ENCODE measurements around the gene GALR1. TPM values are rescaled to one million over a fixed set of nuclear protein-coding genes. Genes with fewer than 3 reads are reported as not detected.

Gene GALR1
- total RNA-seq, 1 donor from 2014 or later = 0.06 TPM

GRCh38 chr18:77210249-77210648 is 39.4 kb upstream of the GALR1 start:
- Histone ChIP-seq H3K4me1 (peaks cover 33% of the 10 kb centered on the region), H3K9me3 (no peaks in the 10 kb centered on the region), H3K27me3 (no peaks in the 10 kb centered on the region), H3K4me3 (no peak overlapping the region), H3K36me3 (no peaks in the 10 kb centered on the region), H3K27ac (no peak overlapping the region)
- DNase-seq (no peak), ATAC-seq (no peak)
- intact Hi-C loops (cut with DNase I) = loop anchor here (5.0 kb wide), 1 partner anchor 208 kb away; no protein-coding TSS in a partner anchor
- TF ChIP-seq, protein P1, sequence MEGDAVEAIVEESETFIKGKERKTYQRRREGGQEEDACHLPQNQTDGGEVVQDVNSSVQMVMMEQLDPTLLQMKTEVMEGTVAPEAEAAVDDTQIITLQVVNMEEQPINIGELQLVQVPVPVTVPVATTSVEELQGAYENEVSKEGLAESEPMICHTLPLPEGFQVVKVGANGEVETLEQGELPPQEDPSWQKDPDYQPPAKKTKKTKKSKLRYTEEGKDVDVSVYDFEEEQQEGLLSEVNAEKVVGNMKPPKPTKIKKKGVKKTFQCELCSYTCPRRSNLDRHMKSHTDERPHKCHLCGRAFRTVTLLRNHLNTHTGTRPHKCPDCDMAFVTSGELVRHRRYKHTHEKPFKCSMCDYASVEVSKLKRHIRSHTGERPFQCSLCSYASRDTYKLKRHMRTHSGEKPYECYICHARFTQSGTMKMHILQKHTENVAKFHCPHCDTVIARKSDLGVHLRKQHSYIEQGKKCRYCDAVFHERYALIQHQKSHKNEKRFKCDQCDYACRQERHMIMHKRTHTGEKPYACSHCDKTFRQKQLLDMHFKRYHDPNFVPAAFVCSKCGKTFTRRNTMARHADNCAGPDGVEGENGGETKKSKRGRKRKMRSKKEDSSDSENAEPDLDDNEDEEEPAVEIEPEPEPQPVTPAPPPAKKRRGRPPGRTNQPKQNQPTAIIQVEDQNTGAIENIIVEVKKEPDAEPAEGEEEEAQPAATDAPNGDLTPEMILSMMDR (IDR thresholded peaks at IDR 0.05) = no peak

DNA sequence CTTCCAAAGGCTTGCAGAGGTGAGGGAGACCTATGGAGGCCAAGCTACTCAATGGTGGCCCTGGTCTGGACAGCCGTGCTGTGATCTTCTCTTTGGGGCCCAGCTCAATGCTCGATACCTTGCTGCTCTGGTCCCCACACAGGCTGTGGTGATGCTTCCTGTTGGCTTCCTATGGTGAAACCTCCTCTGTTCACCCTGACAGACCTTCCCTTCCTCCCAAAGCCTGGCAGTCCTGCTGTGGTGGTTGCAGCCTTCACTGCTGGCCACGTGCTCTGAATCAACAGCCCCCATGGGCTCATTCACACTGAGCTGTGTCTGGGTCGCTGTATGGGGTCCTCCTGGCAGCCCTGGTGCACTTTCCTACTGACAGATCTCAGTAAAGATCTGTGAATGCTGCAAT is 31.0 kb upstream of the GALR1 start:
- TF ChIP-seq, protein P1 (IDR thresholded peaks at IDR 0.05) = no peak
- no peak overlapping the region for H3K4me3 ChIP-seq
- peak; percentile 32 for ATAC-seq
- no peaks in the 10 kb centered on the region for H3K27me3 ChIP-seq
- intact Hi-C loops (cut with DNase I) = no loop called here
- no peaks in the 10 kb centered on the region for H3K4me1 ChIP-seq
- no peaks in the 10 kb centered on the region for H3K9me3 ChIP-seq
- H3K36me3 ChIP-seq = no peaks in the 10 kb centered on the region
- no peak for DNase-seq
- no peak overlapping the region for H3K27ac ChIP-seq

DNA sequence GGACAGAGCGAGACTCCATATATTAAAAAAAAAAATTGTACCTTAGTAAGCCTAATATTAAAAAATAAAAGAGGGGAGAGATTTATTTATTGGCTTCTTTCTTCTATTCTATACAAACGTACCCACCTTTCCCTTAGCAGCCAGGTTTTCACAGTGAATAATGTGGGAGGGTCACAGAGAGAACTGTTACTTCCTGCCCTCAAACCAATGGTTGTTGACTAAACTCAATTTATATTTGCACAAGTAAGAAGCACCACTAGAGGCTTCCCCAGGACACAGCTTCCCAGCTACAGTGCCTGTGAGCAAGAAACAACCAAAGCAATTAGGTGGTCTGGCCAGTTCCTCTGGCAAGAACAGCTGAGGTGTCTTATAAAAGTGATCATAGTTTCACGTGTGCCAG is 28.9 kb upstream of the GALR1 start:
- no peaks in the 10 kb centered on the region for H3K4me1 ChIP-seq
- no peak overlapping the region for H3K27ac ChIP-seq
- H3K27me3 ChIP-seq = no peaks in the 10 kb centered on the region
- H3K9me3 ChIP-seq = no peaks in the 10 kb centered on the region
- H3K36me3 ChIP-seq = no peaks in the 10 kb centered on the region
- intact Hi-C loops (cut with DNase I) = no loop called here
- TF ChIP-seq, protein P1 (IDR thresholded peaks at IDR 0.05) = no peak
- H3K4me3 ChIP-seq = no peak overlapping the region
- ATAC-seq (no peak), DNase-seq (no peak)

DNA sequence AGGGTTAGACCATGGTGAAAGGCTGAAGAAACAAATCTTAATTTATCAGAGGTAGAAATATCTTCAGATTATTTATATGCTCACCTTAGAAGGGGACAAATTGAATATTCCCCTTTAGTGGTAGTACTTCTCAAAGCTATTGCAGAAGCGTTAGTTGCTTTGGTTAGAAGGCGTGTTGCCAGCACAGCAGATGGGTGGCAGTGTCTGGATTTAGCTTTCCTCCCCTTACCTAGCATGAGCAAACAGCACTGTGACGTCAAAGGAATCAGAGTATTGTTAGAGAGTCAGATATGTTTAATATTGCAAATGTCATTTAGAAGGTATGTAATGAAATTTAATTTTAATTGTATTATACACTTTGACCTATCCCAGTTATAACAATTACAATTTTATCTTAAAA is 27.2 kb upstream of the GALR1 start:
- intact Hi-C loops (cut with DNase I) = no loop called here
- TF ChIP-seq, protein P1 (IDR thresholded peaks at IDR 0.05) = no peak
- Histone ChIP-seq H3K4me3 (no peak overlapping the region), H3K9me3 (no peaks in the 10 kb centered on the region), H3K4me1 (no peaks in the 10 kb centered on the region), H3K36me3 (no peaks in the 10 kb centered on the region), H3K27me3 (no peaks in the 10 kb centered on the region), H3K27ac (no peak overlapping the region)
- no peak for ATAC-seq
- no peak for DNase-seq

DNA sequence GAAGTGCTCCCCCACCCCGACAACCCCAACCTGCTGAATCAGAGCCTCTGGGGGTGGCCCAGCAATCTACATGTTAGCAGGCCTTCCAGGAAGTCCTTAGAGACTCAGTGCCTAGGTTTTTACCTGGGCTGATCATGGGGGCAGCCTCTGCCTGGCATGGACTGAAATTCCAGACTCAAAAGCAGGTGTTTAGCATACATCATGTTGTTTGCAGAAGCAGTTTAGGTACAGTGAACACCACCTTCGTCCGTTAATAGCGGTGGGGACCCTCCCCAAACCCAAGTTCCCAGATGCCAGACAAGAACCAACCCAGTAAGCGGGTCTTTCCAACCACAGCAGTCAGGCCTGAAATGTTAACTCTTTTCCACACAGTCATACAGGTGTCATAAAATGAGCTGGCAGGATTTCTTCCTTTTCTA is 26.4 kb upstream of the GALR1 start:
- intact Hi-C loops (cut with DNase I) = no loop called here
- no peaks in the 10 kb centered on the region for H3K9me3 ChIP-seq
- DNase-seq (no peak), ATAC-seq (no peak)
- H3K36me3 ChIP-seq = no peaks in the 10 kb centered on the region
- H3K27me3 ChIP-seq = no peaks in the 10 kb centered on the region
- TF ChIP-seq, protein P1 (IDR thresholded peaks at IDR 0.05) = no peak
- H3K4me1 ChIP-seq = no peaks in the 10 kb centered on the region
- H3K4me3 ChIP-seq = no peak overlapping the region
- H3K27ac ChIP-seq = no peak overlapping the region

- H3K4me1 ChIP-seq = no peaks in the 10 kb centered on the region
- intact Hi-C loops (cut with DNase I) = no loop called here
- no peak overlapping the region for H3K4me3 ChIP-seq
- no peak overlapping the region for H3K27ac ChIP-seq
- DNase-seq (no peak), ATAC-seq (no peak)
- no peaks in the 10 kb centered on the region for H3K9me3 ChIP-seq
- TF ChIP-seq, protein P1 (IDR thresholded peaks at IDR 0.05) = no peak
- H3K27me3 ChIP-seq = no peaks in the 10 kb centered on the region
- H3K36me3 ChIP-seq = no peaks in the 10 kb centered on the region
Measured at GRCh38 chr18:77223653-77224052, 26.0 kb upstream of the GALR1 start.
